ENCODE results near the gene HIPK2.
A peak's percentile ranks its signal among the peaks of the same experiment; 100 is the strongest.

- TF ChIP-seq CTCF (IDR thresholded peaks at IDR 0.05; ENCODE audit: low read length), result peak; percentile 20; the same call in 1 of the 2 replicates
- no peak for TF ChIP-seq EZH2 (IDR thresholded peaks at IDR 0.05; ENCODE audit: borderline replicate concordance, low read length)
Measured at GRCh38 chr7:139710036-139710435, 67.8 kb downstream of the HIPK2 start.

Data from OCI-LY1 (cell line).